Common myeloid progenitor, CD34-positive (primary cell): ENCODE results near the gene LRRC18. TPM values are rescaled to one million over a fixed set of nuclear protein-coding genes. Genes with fewer than 3 reads are reported as not detected.

Experiments used
- CTCF ChIA-PET: fragments of 350-600 bp; sonication (Branson Sonifier 250); formaldehyde crosslinking; loops from one replicate; lab custom pipeline; 2021; ENCODE audit warnings: antibody characterized with exemption; lab: Charles Lee
- POLR2A ChIA-PET: fragments of 350-600 bp; sonication (Branson Sonifier 250); formaldehyde crosslinking; loops from one replicate; lab custom pipeline; 2021; ENCODE audit warnings: antibody characterized with exemption; lab: Charles Lee
- DNase-seq, 3 donors: peaks; one replicate each; pipeline versions ENCODE4 v3.0.0 to v3.0.0-alpha.2; 2013
- H3K27ac ChIP-seq, 2 experiments: 1 replicate in 1 of 2; 2 replicates in 1 of 2; pipeline ENCODE4 v1.7.0; 2013; ENCODE audit warnings: inconsistent platforms in 2 of 2, low read length in 2 of 2, mild to moderate bottlenecking in 2 of 2, low read depth in 1 of 2, moderate library complexity in 1 of 2; ENCODE audit not compliant: severe bottlenecking in 2 of 2, insufficient read depth in 1 of 2, poor library complexity in 1 of 2
- H3K27me3 ChIP-seq, 5 experiments: replicated peaks in 2 of 5; 1 replicate in 3 of 5; 2 replicates in 2 of 5; pipeline versions ENCODE4 v1.6.1 to v1.7.0; 2013; ENCODE audit warnings: low read length in 4 of 5, mild to moderate bottlenecking in 2 of 5, moderate library complexity in 2 of 5, inconsistent platforms in 1 of 5; ENCODE audit not compliant: insufficient read depth in 5 of 5, control insufficient read depth in 4 of 5
- H3K36me3 ChIP-seq, 4 experiments: 1 replicate in 2 of 4; 2 replicates in 2 of 4; pipeline versions ENCODE4 v1.6.1 to v1.7.0; 2013; ENCODE audit warnings: low read length in 3 of 4, control low read depth in 1 of 4, mild to moderate bottlenecking in 1 of 4; ENCODE audit not compliant: control insufficient read depth in 4 of 4, insufficient read depth in 4 of 4
- H3K4me1 ChIP-seq, 4 experiments: 1 replicate in 3 of 4; 2 replicates in 1 of 4; pipeline versions ENCODE4 v1.6.1 to v1.7.1; 2013; ENCODE audit warnings: low read length in 3 of 4, mild to moderate bottlenecking in 3 of 4, control low read depth in 1 of 4, inconsistent platforms in 1 of 4, moderate library complexity in 1 of 4; ENCODE audit not compliant: control insufficient read depth in 4 of 4, insufficient read depth in 4 of 4; ENCODE audit errors: control extremely low read depth in 1 of 4
- H3K4me3 ChIP-seq, 7 experiments: 1 replicate in 4 of 7; 2 replicates in 3 of 7; pipeline versions ENCODE4 v1.5.1 to v1.7.0; 2013; ENCODE audit warnings: mild to moderate bottlenecking in 7 of 7, low read length in 6 of 7, moderate library complexity in 6 of 7, inconsistent platforms in 2 of 7, low read depth in 2 of 7, control low read depth in 1 of 7; ENCODE audit not compliant: insufficient read depth in 4 of 7, control insufficient read depth in 1 of 7; ENCODE audit errors: extremely low read depth in 1 of 7
- H3K9me3 ChIP-seq, 5 experiments: 1 replicate in 4 of 5; 2 replicates in 1 of 5; pipeline versions ENCODE4 v1.6.1 to v1.7.1; 2013; ENCODE audit warnings: low read length in 4 of 5, mild to moderate bottlenecking in 2 of 5, inconsistent platforms in 1 of 5, low read depth in 1 of 5, moderate library complexity in 1 of 5; ENCODE audit not compliant: control insufficient read depth in 4 of 5, insufficient read depth in 2 of 5; ENCODE audit errors: control extremely low read depth in 1 of 5
- WGBS: methylation state at CpG from one replicate; pipeline ENCODE4 v1.1.5; 2013; ENCODE audit not compliant: insufficient coverage; 5-methylcytosine and 5-hydroxymethylcytosine counted together
- polyA plus RNA-seq: library from polyadenylated mRNA; unstranded; fragments of 120-200 nt; gene quantifications from one replicate; pipeline ENCODE4 v1.2.1, GENCODE V29; 2013

The LRRC18 gene
- 0.09 TPM for polyA plus RNA-seq

DNA sequence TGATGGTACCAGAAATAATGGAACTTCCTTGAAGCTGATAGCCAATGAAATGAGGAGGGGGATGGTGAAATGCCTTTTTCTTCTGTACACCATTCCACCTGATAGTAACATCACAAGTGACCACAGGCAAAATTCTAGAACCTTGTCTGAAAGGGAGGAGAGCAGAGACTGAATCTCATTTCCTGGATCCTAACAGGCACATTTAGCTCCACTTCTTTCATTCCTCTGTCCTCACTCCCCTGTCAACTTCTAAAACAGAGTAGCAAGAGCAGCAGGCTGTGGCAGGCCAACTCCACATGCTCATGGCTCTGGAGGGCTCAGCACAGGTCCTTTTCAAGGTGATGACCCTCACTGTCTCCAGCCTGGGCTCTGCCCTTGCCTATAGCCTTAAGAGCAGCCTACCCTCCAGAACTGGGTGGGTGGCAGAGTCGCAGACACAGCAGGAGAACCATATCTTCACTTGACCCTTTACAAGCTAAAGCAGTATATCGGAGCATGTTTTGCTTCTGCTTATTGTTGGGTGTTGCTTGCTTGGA lies at the start of gene LRRC18:
Gene LRRC18 (minus strand): TSS at position 51 of the 536 bp plus-strand sequence. CDS start 25,685 bp downstream, outside the sequence.
- CTCF ChIA-PET = interaction anchor here (1.0 kb wide), 1 partner anchor 9 kb away, joined by 3 read pairs; no protein-coding TSS in a partner anchor
- Histone ChIP-seq H3K4me1 (no peaks in the 10 kb centered on the region), H3K27me3 (no peaks in the 10 kb centered on the region), H3K36me3 (peaks cover 0 to 50% (median 14%) of the 10 kb centered on the region in 4 experiments), H3K27ac (no peak within 1 kb of the TSS), H3K9me3 (no peaks in the 10 kb centered on the region), H3K4me3 (no peak within 1 kb of the TSS)
- DNase-seq = no peak
- WGBS = no CpG with 5 or more reads among the region's 2 CpGs
- POLR2A ChIA-PET = interaction anchor here (0.7 kb wide), 1 partner anchor 183 kb away, joined by 3 read pairs; no protein-coding TSS in a partner anchor

DNA sequence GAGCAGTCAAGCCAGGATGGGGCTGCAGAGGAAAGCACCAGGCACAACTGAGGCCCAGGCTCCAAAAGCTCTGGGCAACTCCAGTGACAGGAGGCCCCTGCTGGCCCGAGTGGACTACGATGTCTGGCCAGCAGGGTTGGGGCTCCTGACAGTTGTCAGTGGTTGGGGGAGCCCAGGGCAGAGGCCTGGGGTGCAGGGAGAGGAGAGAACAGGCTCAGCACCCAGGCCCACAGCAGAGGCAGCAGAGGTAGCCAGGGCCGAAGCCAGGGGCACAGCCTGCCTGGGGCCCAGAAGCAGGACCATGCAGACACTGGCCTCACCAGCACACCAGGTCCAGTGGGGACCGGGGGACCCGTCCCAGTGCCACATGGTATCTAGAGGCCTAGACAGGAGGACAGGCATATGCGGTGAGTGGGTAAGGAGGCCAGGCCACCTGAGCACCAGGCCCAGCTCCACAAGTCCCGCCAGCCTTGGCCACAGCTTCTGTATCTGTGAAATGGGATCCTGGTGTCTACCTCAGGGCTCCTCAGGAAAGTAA lies 46.0 kb upstream of the LRRC18 start:
- Histone ChIP-seq H3K9me3 (no peaks in the 10 kb centered on the region), H3K4me3 (no peak overlapping the region), H3K36me3 (peaks cover 0 to 26% (median 10%) of the 10 kb centered on the region in 4 experiments), H3K27me3 (no peaks in the 10 kb centered on the region), H3K4me1 (no peaks in the 10 kb centered on the region), H3K27ac (no peak overlapping the region)
- CTCF ChIA-PET = interaction anchor here (1.4 to 1.5 kb wide), 2 partner anchors 179 to 320 kb away, joined by 3 to 5 read pairs; no protein-coding TSS in a partner anchor
- DNase-seq = no peak
- POLR2A ChIA-PET = no interaction called here
- WGBS = 92% methylated on average over 6 of the region's 7 CpGs

DNA sequence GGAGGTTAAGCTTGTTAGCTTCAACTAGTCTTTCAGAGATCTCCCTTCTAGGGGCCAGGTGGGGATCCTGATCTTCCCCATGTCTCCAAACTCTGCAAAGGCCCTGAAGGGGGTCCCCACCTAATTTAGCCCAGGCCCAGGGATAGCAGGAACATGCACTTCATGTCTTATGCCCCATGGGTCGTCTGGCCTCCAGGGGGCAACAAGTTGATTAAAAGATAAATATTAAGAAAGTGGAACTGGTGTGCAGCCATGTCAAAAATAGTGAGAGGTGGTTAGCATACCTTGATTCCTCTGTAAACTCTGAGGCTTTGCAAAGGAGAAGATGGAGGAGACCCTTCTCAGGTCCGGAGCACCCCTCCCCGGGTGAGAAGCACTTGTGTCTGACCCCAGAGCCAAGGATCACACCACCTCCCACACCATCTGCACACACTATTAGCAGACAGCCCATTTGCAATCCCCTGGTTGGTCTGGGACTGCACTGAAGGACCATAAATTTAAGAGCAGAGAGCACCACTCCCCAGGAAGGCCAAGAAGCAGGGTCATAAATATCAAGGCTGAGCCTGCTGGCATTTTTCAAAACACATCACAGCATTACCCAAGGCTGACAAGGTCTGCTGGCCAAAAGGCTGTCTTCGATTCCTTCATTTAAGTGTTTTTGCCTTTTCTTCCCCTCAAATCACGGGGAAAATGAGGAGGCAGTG lies 44.2 kb upstream of the LRRC18 start:
- DNase-seq = peak; percentile 15 to 48 (median 44)
- H3K4me3 ChIP-seq = no peak overlapping the region
- H3K27me3 ChIP-seq = no peaks in the 10 kb centered on the region
- POLR2A ChIA-PET = no interaction called here
- H3K4me1 ChIP-seq = no peaks in the 10 kb centered on the region
- no peaks in the 10 kb centered on the region for H3K9me3 ChIP-seq
- WGBS = 14% methylated on average over 1 of the region's 5 CpGs
- CTCF ChIA-PET = interaction anchor here (1.2 to 5.1 kb wide), 4 partner anchors 179 to 529 kb away, joined by 3 to 52 read pairs (median 4); no protein-coding TSS in a partner anchor
- peaks cover 3 to 42% (median 14%) of the 10 kb centered on the region in 4 experiments for H3K36me3 ChIP-seq
- H3K27ac ChIP-seq = no peak overlapping the region

DNA sequence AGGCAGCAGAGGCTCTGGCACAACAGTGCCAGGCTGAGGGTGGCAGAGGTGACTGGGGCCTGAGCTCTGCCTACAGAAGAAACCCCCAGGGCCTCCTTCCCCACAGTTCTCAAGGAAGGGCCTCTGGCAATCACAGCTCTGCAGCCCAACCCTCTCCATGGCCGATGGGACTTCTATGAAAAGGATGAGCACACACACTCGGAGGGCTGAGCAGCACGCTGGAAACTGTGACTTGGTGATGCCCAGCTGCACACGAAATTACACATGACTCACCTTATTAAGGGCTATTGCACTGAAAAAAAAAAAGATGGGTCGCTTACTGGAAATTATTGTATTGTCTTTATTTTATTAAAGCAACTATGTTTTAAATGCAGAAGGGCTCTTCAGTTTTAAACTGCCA lies 42.9 kb upstream of the LRRC18 start:
- Histone ChIP-seq H3K4me1 (no peaks in the 10 kb centered on the region), H3K36me3 (peaks cover 5 to 54% (median 20%) of the 10 kb centered on the region in 4 experiments), H3K4me3 (no peak overlapping the region), H3K27ac (no peak overlapping the region), H3K27me3 (no peaks in the 10 kb centered on the region), H3K9me3 (no peaks in the 10 kb centered on the region)
- no peak for DNase-seq
- ChIA-PET CTCF (interaction anchor here (0.5 to 5.1 kb wide), 8 partner anchors 26 to 530 kb away, joined by 3 to 52 read pairs (median 4); no protein-coding TSS in a partner anchor), POLR2A (no interaction called here)
- 95% methylated on average over 3 of the region's 5 CpGs for WGBS

DNA sequence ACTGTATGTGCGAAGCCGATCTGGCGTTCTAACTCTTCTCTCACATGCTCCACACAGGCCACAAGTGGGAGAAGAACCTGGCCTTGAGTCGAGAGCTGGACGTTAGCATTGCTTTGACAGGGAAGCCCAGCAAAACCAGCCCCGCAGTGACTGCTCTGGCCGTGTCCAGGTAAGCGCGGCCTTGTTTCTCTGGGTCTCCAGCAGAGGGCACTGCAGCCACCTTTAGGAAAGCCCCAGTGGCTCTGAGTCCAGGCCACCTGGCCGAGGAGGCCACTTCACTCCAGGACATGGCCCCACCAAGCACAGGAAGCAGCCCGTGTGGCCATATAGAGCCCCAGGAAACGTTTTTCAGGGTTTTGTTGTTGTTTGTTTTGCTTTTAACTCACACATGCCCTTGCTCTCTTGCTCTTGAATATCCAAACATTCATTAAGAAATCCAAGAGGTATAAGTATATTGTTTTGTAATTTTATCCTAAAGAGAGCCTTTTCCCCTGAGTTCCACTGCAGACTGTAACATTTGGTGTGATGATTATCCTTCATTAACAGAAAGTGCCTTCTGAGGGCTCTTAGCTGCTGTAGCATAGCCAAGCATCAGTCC lies 41.8 kb upstream of the LRRC18 start:
- no peaks in the 10 kb centered on the region for H3K27me3 ChIP-seq
- CTCF ChIA-PET = interaction anchor here (0.9 to 5.1 kb wide), 5 partner anchors 13 to 530 kb away, joined by 3 to 52 read pairs (median 3); no protein-coding TSS in a partner anchor
- POLR2A ChIA-PET = no interaction called here
- peak; percentile 25 to 45 (median 36) for DNase-seq
- no peak overlapping the region for H3K27ac ChIP-seq
- H3K4me3 ChIP-seq = no peak overlapping the region
- no peaks in the 10 kb centered on the region for H3K9me3 ChIP-seq
- H3K4me1 ChIP-seq = no peaks in the 10 kb centered on the region
- H3K36me3 ChIP-seq = peaks cover 5 to 60% (median 23%) of the 10 kb centered on the region in 4 experiments
- 50% methylated on average over 11 of the region's 12 CpGs for WGBS

DNA sequence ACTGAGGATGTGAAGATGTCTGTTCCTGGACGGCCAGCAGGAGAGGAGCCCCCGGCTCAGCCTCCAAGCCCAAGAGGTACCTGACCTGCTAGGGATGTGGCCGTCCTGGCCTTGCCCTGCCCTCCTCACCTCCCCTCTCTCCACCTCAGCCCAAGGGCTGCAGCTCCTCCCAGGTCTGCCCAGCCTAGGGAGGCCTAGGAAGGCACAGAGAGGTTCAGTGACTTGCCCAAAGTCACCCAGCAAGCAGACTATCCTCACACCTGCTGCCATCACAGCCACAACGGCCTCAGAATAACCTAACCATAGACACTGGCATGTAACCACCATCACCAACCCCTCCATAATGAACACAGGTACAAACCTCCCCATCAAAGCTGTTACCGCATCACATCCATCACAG lies 38.7 kb upstream of the LRRC18 start:
- peaks cover 5 to 83% (median 30%) of the 10 kb centered on the region in 4 experiments for H3K36me3 ChIP-seq

More for the DNA sequence above, 38.7 kb upstream of the LRRC18 start:
- no peaks in the 10 kb centered on the region for H3K27me3 ChIP-seq
- H3K9me3 ChIP-seq = no peaks in the 10 kb centered on the region
- ChIA-PET CTCF (interaction anchor here (1.5 to 3.0 kb wide), 5 partner anchors 187 to 534 kb away, joined by 3 to 19 read pairs (median 6); no protein-coding TSS in a partner anchor), POLR2A (no interaction called here)
- DNase-seq = no peak
- 90% methylated on average over 4 of the region's 5 CpGs for WGBS
- no peaks in the 10 kb centered on the region for H3K4me1 ChIP-seq
- H3K4me3 ChIP-seq = no peak overlapping the region
- H3K27ac ChIP-seq = no peak overlapping the region
